A549 (cell line): ENCODE results near the gene RTEL1.

Experiments used
- CEBPB ChIP-seq, 2 experiments: fragments of >200 bp in 1 of 2; sonication (Bioruptor Twin) in 1 of 2; formaldehyde crosslinking in 1 of 2; IDR thresholded peaks; 2 replicates each; pipeline ENCODE4 v1.6.1; 2012 to 2016
- HDAC2 ChIP-seq: fragments of 200-600 bp; sonication (generic); IDR thresholded peaks from 2 replicates; pipeline ENCODE4 v1.6.1; 2016
- JUN ChIP-seq, 2 experiments: fragments of >200 bp; sonication (Bioruptor Twin); formaldehyde crosslinking; IDR thresholded peaks; 2 replicates in 1 of 2; 3 replicates in 1 of 2; pipeline ENCODE4 v1.6.1; 2016 to 2017
- MAZ ChIP-seq: fragments of 150-350 bp; IDR thresholded peaks from 2 replicates; pipeline ENCODE4 v1.6.1; 2014; ENCODE audit warnings: antibody characterized with exemption, low read depth, low read length, borderline replicate concordance
- MYC ChIP-seq: IDR thresholded peaks from 2 replicates; pipeline ENCODE4 v1.6.1; 2012; ENCODE audit warnings: mild to moderate bottlenecking, inconsistent platforms, low read length, improper control_type of control experiment, borderline replicate concordance
- PHF8 ChIP-seq: fragments of 200-600 bp; sonication (generic); IDR thresholded peaks from 2 replicates; pipeline ENCODE4 v1.6.1; 2016; ENCODE audit warnings: low read depth, mild to moderate bottlenecking, antibody characterized with exemption, moderate library complexity, borderline replicate concordance
- POLR2A ChIP-seq: IDR thresholded peaks from 2 replicates; pipeline ENCODE4 v1.6.1; 2012; ENCODE audit warnings: mild to moderate bottlenecking, low read length
- RCOR1 ChIP-seq: fragments of 150-350 bp; IDR thresholded peaks from 2 replicates; pipeline ENCODE4 v1.6.1; 2014; ENCODE audit warnings: antibody characterized with exemption, low read length, low read depth
- RFX5 ChIP-seq: fragments of 450-650 bp; IDR thresholded peaks from 2 replicates; pipeline ENCODE4 v1.7.1; 2014; ENCODE audit warnings: antibody characterized with exemption, mild to moderate bottlenecking, moderate library complexity
- RNF2 ChIP-seq: fragments of 200-600 bp; sonication (generic); IDR thresholded peaks from 2 replicates; pipeline ENCODE4 v1.6.1; 2016; ENCODE audit warnings: low read depth, mild to moderate bottlenecking, antibody characterized with exemption, moderate library complexity, borderline replicate concordance
- TF ChIP-seq, protein P1 (sequence below): fragments of >200 bp; sonication (Bioruptor Twin); formaldehyde crosslinking; IDR thresholded peaks from 3 replicates; pipeline ENCODE4 v1.5.1; 2016
- TF ChIP-seq, protein P2 (sequence below): IDR thresholded peaks from 2 replicates; pipeline ENCODE4 v1.6.1; 2012
- TF ChIP-seq, protein P3 (sequence below): fragments of 150-350 bp; IDR thresholded peaks from 2 replicates; pipeline ENCODE4 v1.6.1; 2014; ENCODE audit warnings: low read depth, mild to moderate bottlenecking, low read length

DNA sequence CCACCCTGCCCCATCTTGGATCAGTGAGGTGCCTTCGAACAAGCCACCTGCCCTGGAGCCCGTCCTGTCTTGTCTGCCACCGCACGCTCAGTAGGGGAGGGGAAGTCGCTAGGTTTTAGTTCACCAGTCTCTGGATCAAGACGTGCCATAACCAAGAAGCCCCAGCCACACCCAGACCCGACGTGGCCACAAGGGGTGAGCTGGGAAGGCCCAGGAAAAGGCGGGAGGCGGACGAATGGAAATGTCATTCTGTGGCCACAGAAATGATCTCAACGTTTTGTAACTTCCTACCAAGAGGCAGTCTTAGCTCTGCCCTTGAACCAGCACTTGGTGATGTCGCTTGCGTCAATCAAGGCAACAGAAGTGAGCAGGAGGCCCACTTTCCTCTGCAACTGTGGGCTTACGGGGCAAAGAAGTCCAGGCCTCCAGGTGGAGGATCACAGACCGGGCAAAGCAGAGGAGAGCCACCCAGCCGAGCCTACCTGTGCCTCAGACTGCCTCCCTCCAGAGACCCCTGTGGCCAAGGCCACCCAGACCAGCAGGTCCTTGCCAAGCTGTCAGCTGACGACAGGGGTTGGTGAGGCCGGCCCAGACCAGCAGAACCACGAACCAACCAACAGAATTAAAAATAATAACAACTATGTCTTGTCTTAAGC lies 45.7 kb upstream of the RTEL1 start:
- TF ChIP-seq RFX5 (no peak), CEBPB (IDR thresholded peaks at IDR 0.05) (no peak), HDAC2 (no peak), POLR2A (no peak), RNF2 (no peak), JUN (IDR thresholded peaks at IDR 0.05) (no peak), MYC (no peak), RCOR1 (no peak), PHF8 (no peak), MAZ (no peak)
- TF ChIP-seq, protein P1, sequence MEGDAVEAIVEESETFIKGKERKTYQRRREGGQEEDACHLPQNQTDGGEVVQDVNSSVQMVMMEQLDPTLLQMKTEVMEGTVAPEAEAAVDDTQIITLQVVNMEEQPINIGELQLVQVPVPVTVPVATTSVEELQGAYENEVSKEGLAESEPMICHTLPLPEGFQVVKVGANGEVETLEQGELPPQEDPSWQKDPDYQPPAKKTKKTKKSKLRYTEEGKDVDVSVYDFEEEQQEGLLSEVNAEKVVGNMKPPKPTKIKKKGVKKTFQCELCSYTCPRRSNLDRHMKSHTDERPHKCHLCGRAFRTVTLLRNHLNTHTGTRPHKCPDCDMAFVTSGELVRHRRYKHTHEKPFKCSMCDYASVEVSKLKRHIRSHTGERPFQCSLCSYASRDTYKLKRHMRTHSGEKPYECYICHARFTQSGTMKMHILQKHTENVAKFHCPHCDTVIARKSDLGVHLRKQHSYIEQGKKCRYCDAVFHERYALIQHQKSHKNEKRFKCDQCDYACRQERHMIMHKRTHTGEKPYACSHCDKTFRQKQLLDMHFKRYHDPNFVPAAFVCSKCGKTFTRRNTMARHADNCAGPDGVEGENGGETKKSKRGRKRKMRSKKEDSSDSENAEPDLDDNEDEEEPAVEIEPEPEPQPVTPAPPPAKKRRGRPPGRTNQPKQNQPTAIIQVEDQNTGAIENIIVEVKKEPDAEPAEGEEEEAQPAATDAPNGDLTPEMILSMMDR, result no peak
- TF ChIP-seq, protein P2, sequence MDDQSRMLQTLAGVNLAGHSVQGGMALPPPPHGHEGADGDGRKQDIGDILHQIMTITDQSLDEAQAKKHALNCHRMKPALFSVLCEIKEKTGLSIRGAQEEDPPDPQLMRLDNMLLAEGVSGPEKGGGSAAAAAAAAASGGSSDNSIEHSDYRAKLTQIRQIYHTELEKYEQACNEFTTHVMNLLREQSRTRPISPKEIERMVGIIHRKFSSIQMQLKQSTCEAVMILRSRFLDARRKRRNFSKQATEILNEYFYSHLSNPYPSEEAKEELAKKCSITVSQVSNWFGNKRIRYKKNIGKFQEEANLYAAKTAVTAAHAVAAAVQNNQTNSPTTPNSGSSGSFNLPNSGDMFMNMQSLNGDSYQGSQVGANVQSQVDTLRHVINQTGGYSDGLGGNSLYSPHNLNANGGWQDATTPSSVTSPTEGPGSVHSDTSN, result no peak
- TF ChIP-seq, protein P3, sequence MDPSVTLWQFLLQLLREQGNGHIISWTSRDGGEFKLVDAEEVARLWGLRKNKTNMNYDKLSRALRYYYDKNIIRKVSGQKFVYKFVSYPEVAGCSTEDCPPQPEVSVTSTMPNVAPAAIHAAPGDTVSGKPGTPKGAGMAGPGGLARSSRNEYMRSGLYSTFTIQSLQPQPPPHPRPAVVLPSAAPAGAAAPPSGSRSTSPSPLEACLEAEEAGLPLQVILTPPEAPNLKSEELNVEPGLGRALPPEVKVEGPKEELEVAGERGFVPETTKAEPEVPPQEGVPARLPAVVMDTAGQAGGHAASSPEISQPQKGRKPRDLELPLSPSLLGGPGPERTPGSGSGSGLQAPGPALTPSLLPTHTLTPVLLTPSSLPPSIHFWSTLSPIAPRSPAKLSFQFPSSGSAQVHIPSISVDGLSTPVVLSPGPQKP, result no peak
